Psoas muscle (tissue), 8 donors: ENCODE measurements around the gene APOA4. TPM values are rescaled to one million over a fixed set of nuclear protein-coding genes. Genes with fewer than 3 reads are reported as not detected.

Source experiments
- ATAC-seq, 4 donors: fragments of 200-7000 bp; cut with Tn5 transposase; one replicate each; pipeline ENCODE4 v1.9.1; 2020; ENCODE audit warnings: moderate library complexity in 3 of 4, mild to moderate bottlenecking in 2 of 4
- DNase-seq, 2 donors: peaks; one replicate each; pipeline ENCODE4 v3.0.0-alpha.2; 2020
- H3K27ac ChIP-seq: fragments of 200-600 bp; one replicate; pipeline ENCODE4 v1.8.0; 2022
- H3K27me3 ChIP-seq, 3 donors: fragments of 200-600 bp in 1 of 3; one replicate each; pipeline versions ENCODE4 v1.6.1 to v1.8.0; 2013 to 2022; ENCODE audit warnings: low read length in 2 of 3, mild to moderate bottlenecking in 2 of 3, moderate library complexity in 1 of 3; ENCODE audit not compliant: insufficient read depth in 3 of 3
- H3K36me3 ChIP-seq, 2 donors: fragments of 200-600 bp in 1 of 2; one replicate each; pipeline versions ENCODE4 v1.6.1 to v1.8.0; 2013 to 2022; ENCODE audit warnings: low read depth in 1 of 2, mild to moderate bottlenecking in 1 of 2, moderate library complexity in 1 of 2; ENCODE audit not compliant: insufficient read depth in 1 of 2
- H3K4me1 ChIP-seq: fragments of 200-600 bp; one replicate; pipeline ENCODE4 v1.8.0; 2022
- H3K4me3 ChIP-seq: fragments of 200-600 bp; one replicate; pipeline ENCODE4 v1.8.0; 2022; ENCODE audit warnings: mild to moderate bottlenecking
- H3K9me3 ChIP-seq: fragments of 200-600 bp; one replicate; pipeline ENCODE4 v1.8.0; 2022
- WGBS, 3 donors: extraction: QIAGEN DNeasy Blood & Tissue Kit; methylation state at CpG; one replicate each; pipeline versions ENCODE4 v1.1.6 to v1.1.7; 2013; 5-methylcytosine and 5-hydroxymethylcytosine counted together
- intact Hi-C, 2 donors: fragments of 100-400 bp; cut with DNase I; formaldehyde crosslinking; loops; one replicate each; pipeline versions ENCODE4 v1.11.0 to v1.14.2; 2022
- polyA plus RNA-seq, 3 donors: library from polyadenylated mRNA; stranded (reverse); fragments of 200-250 nt; gene quantifications; one replicate each; pipeline ENCODE4 v1.2.3, GENCODE V29; 2013
- total RNA-seq, 4 donors: library from RNA; stranded (reverse); fragmentation: NEBNext Ultra II Directional in 2 of 4; extraction: Animal tissue kit (Norgen Biotek cat#: 25700) in 2 of 4; gene quantifications; one replicate each; pipeline versions ENCODE4 v1.2.1 to v1.2.4, GENCODE V29; 2021 to 2023
- TF ChIP-seq, protein P1 (sequence below): fragments of 200-600 bp; IDR thresholded peaks from one replicate; pipeline ENCODE4 v1.8.0; 2022; ENCODE audit warnings: antibody characterized with exemption
- donor health status: healthy with polysubstance abuse.
- donor health status: DM: no; HTN: no; CAD: no; lungs with moderate emphysema.
- donor health status: Bipolar disorder and iron deficiency.
- donor health status: healthy.
- donor health status: DM: yes; HTN: yes; CAD: no.
- donor health status: DM: no; HTN: no; CAD: no.
- donor health status: DM: no; HTN: no; CAD: no.
- donor health status: DM: yes; HTN: yes; CAD: no.

APOA4 gene
- total and polyA plus RNA-seq, 7 donors: 0.44 to 6.0 (median 0.50) TPM; not detected in 4

DNA sequence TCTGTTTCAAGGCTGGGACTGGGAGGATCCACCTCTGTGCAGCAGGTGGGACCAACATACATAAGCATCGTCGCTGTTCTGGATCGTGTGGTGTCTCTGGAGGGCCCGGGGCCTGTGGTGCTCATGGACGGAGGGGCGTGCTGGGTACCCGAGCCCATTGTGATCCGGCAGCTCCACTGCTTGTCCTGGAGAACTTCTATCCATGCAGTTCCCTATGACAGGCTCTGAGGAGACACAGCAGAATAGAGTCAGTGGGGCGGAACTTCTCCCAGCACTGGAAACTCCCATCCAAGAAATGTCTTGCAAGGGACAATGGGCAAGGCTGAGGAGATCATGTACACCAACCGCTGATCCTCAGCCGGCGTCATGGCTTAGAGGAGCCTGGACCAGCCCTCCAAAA lies 26.0 kb upstream of the APOA4 start:
- DNase-seq (no peak), ATAC-seq (no peak)
- H3K36me3 ChIP-seq: peaks cover 0 to 58% of the 10 kb centered on the region in 2 donors
- H3K4me3 ChIP-seq: no peak overlapping the region
- WGBS, 3 donors: 96 to 98% (median 97%) methylated on average over 12 of the region's 12 CpGs
- TF ChIP-seq, protein P1, sequence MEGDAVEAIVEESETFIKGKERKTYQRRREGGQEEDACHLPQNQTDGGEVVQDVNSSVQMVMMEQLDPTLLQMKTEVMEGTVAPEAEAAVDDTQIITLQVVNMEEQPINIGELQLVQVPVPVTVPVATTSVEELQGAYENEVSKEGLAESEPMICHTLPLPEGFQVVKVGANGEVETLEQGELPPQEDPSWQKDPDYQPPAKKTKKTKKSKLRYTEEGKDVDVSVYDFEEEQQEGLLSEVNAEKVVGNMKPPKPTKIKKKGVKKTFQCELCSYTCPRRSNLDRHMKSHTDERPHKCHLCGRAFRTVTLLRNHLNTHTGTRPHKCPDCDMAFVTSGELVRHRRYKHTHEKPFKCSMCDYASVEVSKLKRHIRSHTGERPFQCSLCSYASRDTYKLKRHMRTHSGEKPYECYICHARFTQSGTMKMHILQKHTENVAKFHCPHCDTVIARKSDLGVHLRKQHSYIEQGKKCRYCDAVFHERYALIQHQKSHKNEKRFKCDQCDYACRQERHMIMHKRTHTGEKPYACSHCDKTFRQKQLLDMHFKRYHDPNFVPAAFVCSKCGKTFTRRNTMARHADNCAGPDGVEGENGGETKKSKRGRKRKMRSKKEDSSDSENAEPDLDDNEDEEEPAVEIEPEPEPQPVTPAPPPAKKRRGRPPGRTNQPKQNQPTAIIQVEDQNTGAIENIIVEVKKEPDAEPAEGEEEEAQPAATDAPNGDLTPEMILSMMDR: no peak
- H3K27me3 ChIP-seq: no peaks in the 10 kb centered on the region
- no peaks in the 10 kb centered on the region for H3K9me3 ChIP-seq
- no peak overlapping the region for H3K27ac ChIP-seq
- H3K4me1 ChIP-seq: peaks cover 19% of the 10 kb centered on the region
- intact Hi-C loops: no loop called here

GRCh38 chr11:116847612-116848011 lies 24.5 kb upstream of the APOA4 start:
- H3K4me1 ChIP-seq: peaks cover 12% of the 10 kb centered on the region
- H3K36me3 ChIP-seq: peaks cover 0 to 64% of the 10 kb centered on the region in 2 donors
- DNase-seq (no peak), ATAC-seq (no peak)
- H3K27ac ChIP-seq: no peak overlapping the region
- no peaks in the 10 kb centered on the region for H3K9me3 ChIP-seq
- no peaks in the 10 kb centered on the region for H3K27me3 ChIP-seq
- H3K4me3 ChIP-seq: no peak overlapping the region
- TF ChIP-seq, protein P1: no peak
- intact Hi-C loops: no loop called here
- WGBS, 3 donors: 97% methylated on average over 4 of the region's 4 CpGs

GRCh38 chr11:116844722-116845121 lies 21.6 kb upstream of the APOA4 start:
- H3K36me3 ChIP-seq: peaks cover 0 to 59% of the 10 kb centered on the region in 2 donors
- WGBS, 3 donors: 26 to 50% (median 44%) methylated on average over 4 of the region's 4 CpGs
- ATAC-seq (peak in 2 of 4 donors; percentile 40 to 61), DNase-seq (no peak)
- intact Hi-C loops: no loop called here
- H3K27me3 ChIP-seq: no peaks in the 10 kb centered on the region
- no peak overlapping the region for H3K4me3 ChIP-seq
- TF ChIP-seq, protein P1: no peak
- H3K4me1 ChIP-seq: peaks cover 2% of the 10 kb centered on the region
- H3K27ac ChIP-seq: no peak overlapping the region
- H3K9me3 ChIP-seq: no peaks in the 10 kb centered on the region

DNA sequence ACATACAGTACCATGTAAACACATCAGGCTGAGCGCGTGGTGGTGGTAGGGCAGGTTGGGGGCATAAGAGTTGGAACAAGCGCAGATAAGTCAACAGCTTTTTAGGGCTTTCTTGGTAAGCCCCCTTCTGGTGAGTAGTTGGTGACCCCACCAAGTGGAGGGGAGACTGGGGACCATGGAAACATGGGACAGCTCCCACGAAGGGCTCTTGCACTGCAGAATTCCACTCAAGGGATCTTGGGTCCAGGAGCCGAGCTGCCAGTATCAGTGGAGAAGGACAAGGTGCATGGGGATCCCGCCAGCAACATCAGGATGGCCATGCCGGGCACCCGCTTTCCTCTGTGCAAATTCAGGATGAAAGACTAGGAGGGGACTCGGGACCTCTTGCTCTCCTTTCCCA lies 20.6 kb upstream of the APOA4 start:
- no peaks in the 10 kb centered on the region for H3K27me3 ChIP-seq
- intact Hi-C loops: no loop called here
- H3K27ac ChIP-seq: no peak overlapping the region
- H3K4me3 ChIP-seq: no peak overlapping the region
- TF ChIP-seq, protein P1: no peak
- peaks cover 2% of the 10 kb centered on the region for H3K4me1 ChIP-seq
- no peaks in the 10 kb centered on the region for H3K9me3 ChIP-seq
- 94 to 98% (median 95%) methylated on average over 9 of the region's 9 CpGs for WGBS, 3 donors
- H3K36me3 ChIP-seq: peaks cover 0 to 48% of the 10 kb centered on the region in 2 donors
- DNase-seq: peak in 1 of 2 donors; percentile 31
- no peak for ATAC-seq

- intact Hi-C loops: no loop called here
- Histone ChIP-seq H3K9me3 (no peaks in the 10 kb centered on the region), H3K27ac (no peak overlapping the region), H3K27me3 (no peaks in the 10 kb centered on the region), H3K36me3 (peaks cover 0 to 41% of the 10 kb centered on the region in 2 donors), H3K4me1 (peaks cover 2% of the 10 kb centered on the region), H3K4me3 (no peak overlapping the region)
- DNase-seq (peak in 1 of 2 donors; percentile 23), ATAC-seq (no peak)
- TF ChIP-seq, protein P1: no peak
- 85 to 99% (median 90%) methylated on average over 4 of the region's 4 CpGs for WGBS, 3 donors
Observed at GRCh38 chr11:116842909-116843308, 19.8 kb upstream of the APOA4 start.
